ENCODE measurements around the gene DAZAP1.

DNA sequence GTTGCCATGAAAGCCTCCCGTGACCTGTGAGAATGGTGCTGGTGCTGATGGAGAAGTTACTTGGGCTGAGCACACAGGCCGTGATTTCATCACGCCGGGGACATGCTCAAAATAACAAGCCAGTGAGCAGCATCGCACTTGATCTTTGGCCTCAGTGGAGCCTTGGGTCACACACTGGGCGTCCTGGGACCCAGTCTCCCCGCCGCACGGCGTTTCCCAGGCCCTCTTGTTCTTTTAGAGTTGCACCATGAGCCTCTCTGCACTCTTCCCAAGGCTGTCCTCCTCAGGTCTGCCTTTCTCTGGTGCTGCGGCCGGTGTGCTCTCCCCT, 33.2 kb upstream of the DAZAP1 start:
- TF ChIP-seq, protein P1, sequence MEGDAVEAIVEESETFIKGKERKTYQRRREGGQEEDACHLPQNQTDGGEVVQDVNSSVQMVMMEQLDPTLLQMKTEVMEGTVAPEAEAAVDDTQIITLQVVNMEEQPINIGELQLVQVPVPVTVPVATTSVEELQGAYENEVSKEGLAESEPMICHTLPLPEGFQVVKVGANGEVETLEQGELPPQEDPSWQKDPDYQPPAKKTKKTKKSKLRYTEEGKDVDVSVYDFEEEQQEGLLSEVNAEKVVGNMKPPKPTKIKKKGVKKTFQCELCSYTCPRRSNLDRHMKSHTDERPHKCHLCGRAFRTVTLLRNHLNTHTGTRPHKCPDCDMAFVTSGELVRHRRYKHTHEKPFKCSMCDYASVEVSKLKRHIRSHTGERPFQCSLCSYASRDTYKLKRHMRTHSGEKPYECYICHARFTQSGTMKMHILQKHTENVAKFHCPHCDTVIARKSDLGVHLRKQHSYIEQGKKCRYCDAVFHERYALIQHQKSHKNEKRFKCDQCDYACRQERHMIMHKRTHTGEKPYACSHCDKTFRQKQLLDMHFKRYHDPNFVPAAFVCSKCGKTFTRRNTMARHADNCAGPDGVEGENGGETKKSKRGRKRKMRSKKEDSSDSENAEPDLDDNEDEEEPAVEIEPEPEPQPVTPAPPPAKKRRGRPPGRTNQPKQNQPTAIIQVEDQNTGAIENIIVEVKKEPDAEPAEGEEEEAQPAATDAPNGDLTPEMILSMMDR (IDR thresholded peaks at IDR 0.05), result no peak
- no peak for TF ChIP-seq POLR2A (IDR thresholded peaks at IDR 0.05)

All from lower leg skin (tissue), 3 donors.